ENCODE measurements around the gene ARID3C.

Gene ARID3C

DNA sequence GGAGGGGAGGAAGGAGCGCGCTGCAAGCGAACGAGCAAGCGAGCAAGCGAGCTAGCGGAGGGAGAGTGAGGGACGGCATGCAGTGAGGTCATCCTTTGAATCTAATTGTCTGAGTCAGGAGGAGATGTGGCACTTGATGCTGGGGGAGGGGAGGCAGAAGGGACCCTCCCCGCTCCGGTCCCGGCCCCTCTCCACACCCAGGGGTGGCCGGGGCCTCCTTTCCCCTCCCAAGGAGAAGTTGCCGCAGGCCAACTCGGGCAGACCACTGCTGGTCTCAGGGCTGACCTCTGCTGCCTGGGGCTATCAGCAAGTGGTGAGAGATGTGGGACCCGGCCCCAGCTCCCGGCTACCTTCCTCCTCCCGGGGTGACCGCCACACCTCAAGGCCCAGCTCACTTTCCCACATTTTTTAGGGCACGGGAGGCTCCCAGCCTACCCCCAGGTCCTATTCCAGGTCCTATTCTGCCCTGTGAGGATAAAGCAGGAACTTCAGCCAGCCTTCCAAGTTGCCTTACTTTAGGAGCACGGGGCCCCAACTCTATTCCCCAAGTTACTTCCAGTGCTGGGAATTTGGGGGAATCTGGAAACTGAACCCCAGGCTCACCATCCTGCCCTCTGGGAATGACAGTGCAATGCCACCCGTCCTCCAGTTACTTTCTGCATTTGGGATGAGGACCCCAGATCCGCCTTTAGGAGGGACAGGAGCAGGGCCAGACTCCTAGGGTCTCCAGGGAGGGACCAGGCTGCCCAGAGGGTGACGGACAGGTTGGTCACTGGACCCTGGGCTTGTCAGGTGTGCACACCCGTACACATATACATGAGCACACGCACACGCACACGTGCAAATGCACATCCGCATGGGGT lies 50.4 kb downstream of the ARID3C start:
- TF ChIP-seq, protein P1, sequence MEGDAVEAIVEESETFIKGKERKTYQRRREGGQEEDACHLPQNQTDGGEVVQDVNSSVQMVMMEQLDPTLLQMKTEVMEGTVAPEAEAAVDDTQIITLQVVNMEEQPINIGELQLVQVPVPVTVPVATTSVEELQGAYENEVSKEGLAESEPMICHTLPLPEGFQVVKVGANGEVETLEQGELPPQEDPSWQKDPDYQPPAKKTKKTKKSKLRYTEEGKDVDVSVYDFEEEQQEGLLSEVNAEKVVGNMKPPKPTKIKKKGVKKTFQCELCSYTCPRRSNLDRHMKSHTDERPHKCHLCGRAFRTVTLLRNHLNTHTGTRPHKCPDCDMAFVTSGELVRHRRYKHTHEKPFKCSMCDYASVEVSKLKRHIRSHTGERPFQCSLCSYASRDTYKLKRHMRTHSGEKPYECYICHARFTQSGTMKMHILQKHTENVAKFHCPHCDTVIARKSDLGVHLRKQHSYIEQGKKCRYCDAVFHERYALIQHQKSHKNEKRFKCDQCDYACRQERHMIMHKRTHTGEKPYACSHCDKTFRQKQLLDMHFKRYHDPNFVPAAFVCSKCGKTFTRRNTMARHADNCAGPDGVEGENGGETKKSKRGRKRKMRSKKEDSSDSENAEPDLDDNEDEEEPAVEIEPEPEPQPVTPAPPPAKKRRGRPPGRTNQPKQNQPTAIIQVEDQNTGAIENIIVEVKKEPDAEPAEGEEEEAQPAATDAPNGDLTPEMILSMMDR (IDR thresholded peaks at IDR 0.05; ENCODE audit: borderline replicate concordance, control extremely low read depth, extremely low read depth, insufficient read depth, missing control alignments) = no peak
- in situ Hi-C loops (cut with MboI; ENCODE audit: low sequenced_read_pairs, unreplicated experiment) = no loop called here
- no peak for DNase-seq (ENCODE audit: low spot score)

DNA sequence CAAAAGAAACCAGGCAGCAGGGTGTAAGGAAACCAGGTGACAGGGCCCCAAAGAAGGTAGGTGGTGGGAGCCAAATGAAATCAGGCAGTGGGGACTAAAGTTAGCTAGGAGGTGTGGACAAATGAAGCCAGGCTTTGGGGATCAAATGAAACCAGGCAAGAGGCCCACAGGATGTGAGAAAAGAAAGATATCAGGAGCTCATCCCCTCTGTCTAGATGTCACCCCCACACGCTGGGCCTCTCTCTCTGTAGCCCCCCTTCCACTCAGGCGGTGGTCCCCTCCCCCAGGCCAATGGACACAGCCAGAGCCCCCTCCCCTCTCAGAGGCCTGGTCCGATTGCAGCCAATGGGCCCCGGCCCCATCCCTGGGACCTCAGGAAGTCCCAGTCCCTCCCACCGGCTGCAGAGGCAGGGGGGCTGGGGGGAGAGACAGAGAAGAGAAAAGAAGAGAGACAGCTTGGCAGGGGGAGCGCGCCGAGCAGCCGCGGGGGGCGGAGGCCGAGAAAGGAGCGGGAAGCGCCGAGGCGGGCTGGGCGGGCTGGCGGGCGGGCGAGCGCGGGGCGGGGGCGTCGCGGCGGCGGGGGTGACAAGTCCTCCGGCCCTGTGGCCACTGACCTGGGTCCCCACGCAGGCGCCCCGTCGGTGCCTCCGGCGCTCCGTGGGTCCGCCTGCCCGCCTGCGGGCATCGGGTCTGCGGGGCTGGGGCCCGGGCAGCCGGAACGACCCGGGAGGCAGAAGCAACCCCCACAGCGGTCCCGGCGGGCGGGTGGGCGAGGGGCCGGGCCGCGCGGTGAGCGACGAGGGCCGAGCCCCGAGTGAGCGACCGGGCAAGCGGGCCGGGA lies 51.2 kb downstream of the ARID3C start:
- in situ Hi-C loops (cut with MboI; ENCODE audit: low sequenced_read_pairs, unreplicated experiment) = no loop called here
- DNase-seq (ENCODE audit: low spot score) = no peak
- TF ChIP-seq, protein P1 (IDR thresholded peaks at IDR 0.05; ENCODE audit: borderline replicate concordance, control extremely low read depth, extremely low read depth, insufficient read depth, missing control alignments) = no peak

DNA sequence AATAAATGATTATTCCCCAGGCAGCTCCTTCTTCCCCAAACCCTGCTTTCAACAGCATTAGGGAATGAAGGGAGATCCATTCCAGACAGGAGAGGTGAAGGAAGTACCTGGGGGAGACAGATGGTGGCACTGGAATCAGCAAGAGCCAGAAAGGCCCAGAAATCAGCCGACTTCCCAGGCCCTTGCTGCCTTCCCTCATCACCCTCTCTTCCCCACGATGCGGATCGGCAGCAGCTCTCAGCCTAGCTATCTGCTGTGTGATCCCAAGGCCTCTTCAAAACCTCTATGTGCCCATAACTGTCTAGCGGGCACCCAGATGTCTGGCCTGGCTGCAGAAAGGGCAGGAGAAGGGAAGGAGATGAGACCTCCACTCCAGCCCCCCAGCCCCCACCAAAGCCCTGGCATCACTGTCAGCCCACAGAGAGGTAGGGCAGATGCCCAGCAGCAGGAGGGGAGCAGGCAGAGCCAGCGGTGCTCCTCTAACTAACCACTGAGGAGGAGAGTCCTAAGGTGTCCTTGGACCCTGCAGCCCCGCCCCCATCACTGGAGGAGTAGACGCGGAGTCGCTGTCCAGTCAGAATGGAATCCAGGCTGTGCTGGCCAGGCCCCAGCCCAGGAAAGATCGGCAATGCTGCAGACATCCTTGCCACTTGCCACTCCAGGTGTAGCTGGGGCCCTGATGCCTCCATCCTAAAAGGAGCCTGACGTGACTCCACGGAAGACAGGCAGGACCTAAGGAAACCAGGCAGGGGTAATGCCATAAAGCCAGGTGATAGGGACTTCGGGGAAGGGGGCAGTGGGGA lies 52.1 kb downstream of the ARID3C start:
- in situ Hi-C loops (cut with MboI; ENCODE audit: low sequenced_read_pairs, unreplicated experiment) = no loop called here
- DNase-seq (ENCODE audit: low spot score) = no peak
- TF ChIP-seq, protein P1 (IDR thresholded peaks at IDR 0.05; ENCODE audit: borderline replicate concordance, control extremely low read depth, extremely low read depth, insufficient read depth, missing control alignments) = no peak

DNA sequence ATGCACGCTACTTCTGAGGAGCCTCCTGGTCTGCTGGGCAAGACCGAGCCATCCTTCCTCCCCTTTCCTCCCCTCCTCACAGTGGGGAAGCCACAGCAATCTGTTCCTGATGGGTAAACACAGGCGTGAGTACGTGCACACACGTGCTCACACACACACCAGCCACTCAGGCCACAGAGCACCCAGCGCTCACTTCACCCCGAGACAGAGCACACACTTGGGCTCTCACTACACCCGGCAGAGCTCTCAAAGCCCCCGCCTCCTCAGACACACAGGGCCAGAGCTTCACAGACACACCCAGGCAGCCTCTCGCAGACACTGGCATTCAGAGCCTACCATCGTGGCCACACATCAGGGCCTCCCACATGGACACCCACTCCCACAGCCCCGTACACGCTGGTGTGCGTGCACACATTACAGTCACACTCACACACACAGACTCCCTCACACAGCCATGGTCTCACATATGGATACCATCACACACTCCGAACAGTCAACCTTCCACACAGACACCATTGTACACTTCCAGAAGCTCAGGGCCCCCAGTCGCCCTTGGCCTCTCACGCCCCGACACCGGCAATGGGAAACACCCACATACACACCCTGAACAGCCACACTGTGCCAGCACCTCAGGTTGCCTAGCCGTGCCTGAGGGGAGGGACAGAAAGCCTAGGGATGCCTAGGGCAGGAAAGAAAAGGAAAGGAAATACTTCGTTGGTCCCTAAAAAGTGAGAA lies 52.8 kb downstream of the ARID3C start:
- TF ChIP-seq, protein P1 (IDR thresholded peaks at IDR 0.05; ENCODE audit: borderline replicate concordance, control extremely low read depth, extremely low read depth, insufficient read depth, missing control alignments) = no peak
- in situ Hi-C loops (cut with MboI; ENCODE audit: low sequenced_read_pairs, unreplicated experiment) = no loop called here
- no peak for DNase-seq (ENCODE audit: low spot score)

DNA sequence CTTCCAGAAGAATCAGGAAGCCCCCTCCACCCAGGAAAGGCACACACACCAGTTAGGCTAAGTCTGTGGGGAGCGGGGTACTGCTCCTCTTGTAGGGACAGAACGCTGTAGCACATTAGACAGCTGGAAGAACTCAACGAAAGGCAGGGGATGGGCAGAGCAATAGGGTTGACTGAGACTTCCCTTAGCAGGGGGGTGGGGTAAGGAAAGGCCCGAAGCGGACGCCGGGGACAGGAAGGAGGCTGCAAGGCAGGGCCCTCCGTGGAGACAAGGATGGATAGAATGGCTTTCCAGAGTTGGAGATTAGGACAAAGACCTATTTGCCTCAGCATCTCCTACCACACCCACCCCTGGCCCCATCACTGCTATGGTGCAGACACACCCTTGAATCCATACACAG lies 53.6 kb downstream of the ARID3C start:
- DNase-seq (ENCODE audit: low spot score) = no peak
- in situ Hi-C loops (cut with MboI; ENCODE audit: low sequenced_read_pairs, unreplicated experiment) = no loop called here
- TF ChIP-seq, protein P1 (IDR thresholded peaks at IDR 0.05; ENCODE audit: borderline replicate concordance, control extremely low read depth, extremely low read depth, insufficient read depth, missing control alignments) = no peak
